Small intestine (tissue), 7 donors: ENCODE data around the gene IYD. TPM values are rescaled to one million over a fixed set of nuclear protein-coding genes. Genes with fewer than 3 reads are reported as not detected.

Experiments used
- DNase-seq, 2 donors: peaks; one replicate each; pipeline versions ENCODE4 v3.0.0 to v3.0.0-alpha.2; 2013
- FAIRE-seq: peaks from 2 replicates; lab custom pipeline; 2012; peaks lifted over from hg19 to GRCh38; lab: Jason Lieb, UNC
- H3K27ac ChIP-seq, 3 donors: one replicate each; pipeline ENCODE4 v1.5.1; 2013; ENCODE audit warnings: low read length in 2 of 3, mild to moderate bottlenecking in 2 of 3, control low read depth in 1 of 3, inconsistent platforms in 1 of 3, low read depth in 1 of 3, moderate library complexity in 1 of 3
- H3K27me3 ChIP-seq, 3 donors: one replicate each; pipeline ENCODE4 v1.6.1; 2013; ENCODE audit warnings: low read length in 3 of 3, inconsistent platforms in 1 of 3; ENCODE audit not compliant: control insufficient read depth in 3 of 3, insufficient read depth in 3 of 3
- H3K36me3 ChIP-seq, 3 donors: one replicate each; pipeline ENCODE4 v1.6.1; 2013; ENCODE audit warnings: low read length in 3 of 3, inconsistent platforms in 1 of 3, low read depth in 1 of 3, mild to moderate bottlenecking in 1 of 3, moderate library complexity in 1 of 3; ENCODE audit not compliant: control insufficient read depth in 3 of 3, insufficient read depth in 2 of 3
- H3K4me1 ChIP-seq, 3 donors: one replicate each; pipeline ENCODE4 v1.6.1; 2013; ENCODE audit warnings: low read length in 2 of 3, inconsistent platforms in 1 of 3, low read depth in 1 of 3, mild to moderate bottlenecking in 1 of 3, moderate library complexity in 1 of 3; ENCODE audit not compliant: control insufficient read depth in 3 of 3, insufficient read depth in 2 of 3
- H3K4me3 ChIP-seq, 3 donors: one replicate each; pipeline ENCODE4 v1.5.1; 2013; ENCODE audit warnings: low read length in 3 of 3, control low read depth in 1 of 3, inconsistent platforms in 1 of 3, low read depth in 1 of 3, mild to moderate bottlenecking in 1 of 3, moderate library complexity in 1 of 3
- H3K9me3 ChIP-seq, 2 donors: one replicate each; pipeline ENCODE4 v1.6.1; 2013; ENCODE audit warnings: low read depth in 1 of 2, low read length in 1 of 2; ENCODE audit not compliant: control insufficient read depth in 2 of 2, insufficient read depth in 1 of 2
- WGBS, 3 donors: extraction: QIAGEN DNeasy Blood & Tissue Kit; methylation state at CpG; one replicate each; pipeline ENCODE4 v1.1.7; 2013; 5-methylcytosine and 5-hydroxymethylcytosine counted together
- polyA plus RNA-seq, 4 donors: library from polyadenylated mRNA; stranded (reverse) in 3 of 4; unstranded in 1 of 4; fragments of 200-250 nt in 3 of 4; fragments of 120-200 nt in 1 of 4; gene quantifications; one replicate each; pipeline versions ENCODE4 v1.2.1 to v1.2.3, GENCODE V29; 2013
- donor health status: healthy with polysubstance abuse.
- donor health status: control.
- donor health status: control.
- donor health status: Bipolar disorder and iron deficiency.
- donor health status: healthy.

Gene IYD
- polyA plus RNA-seq, 4 donors: 5.3 to 17.1 (median 8.2) TPM

GRCh38 chr6:150392452-150393220 lies 23.8 kb downstream of the IYD start:
- Histone ChIP-seq H3K9me3 (no peaks in the 10 kb centered on the region), H3K27ac (no peak overlapping the region), H3K4me1 (no peaks in the 10 kb centered on the region), H3K27me3 (no peaks in the 10 kb centered on the region), H3K36me3 (peaks cover 0 to 7% (median 0%) of the 10 kb centered on the region in 3 donors), H3K4me3 (no peak overlapping the region)
- FAIRE-seq: no peak
- 86 to 89% (median 87%) methylated on average over 12 of the region's 12 CpGs for WGBS, 3 donors
- DNase-seq: no peak

DNA sequence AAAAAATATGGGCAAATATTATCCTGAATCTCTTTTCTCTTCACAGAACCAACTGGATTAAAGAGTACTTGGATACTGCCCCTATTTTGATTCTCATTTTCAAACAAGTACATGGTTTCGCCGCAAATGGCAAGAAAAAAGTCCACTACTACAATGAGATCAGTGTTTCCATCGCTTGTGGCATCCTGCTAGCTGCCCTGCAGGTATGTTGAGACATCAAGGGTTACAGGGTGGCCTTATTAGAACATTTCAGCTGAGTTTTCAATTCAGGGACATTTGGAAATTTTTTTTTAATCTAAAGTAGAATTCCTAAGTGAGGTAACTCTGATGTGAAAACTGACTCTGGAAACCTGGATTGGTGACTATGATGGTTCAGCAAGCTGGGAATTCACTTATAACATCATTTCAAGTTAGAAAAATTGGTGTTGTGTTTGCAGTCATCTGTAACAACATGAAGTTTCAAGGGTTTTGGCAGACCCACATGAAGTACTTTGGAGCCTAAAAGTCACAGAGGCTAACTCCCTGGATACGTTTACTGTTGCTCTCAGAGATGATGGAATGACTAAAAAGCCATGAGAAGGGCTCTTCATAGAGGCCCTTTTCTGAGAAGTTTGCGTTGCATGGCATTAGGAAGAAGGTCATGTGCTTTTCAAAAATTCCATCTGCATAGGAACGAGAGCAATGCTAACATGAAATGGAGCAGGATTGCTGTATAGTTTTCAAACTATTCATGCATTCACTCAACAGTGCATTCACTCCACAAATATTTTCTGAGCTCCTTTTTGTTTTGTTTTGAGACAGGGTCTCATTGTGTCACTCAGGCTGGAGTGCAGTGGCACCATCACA lies 25.5 kb downstream of the IYD start:
- H3K36me3 ChIP-seq: peaks cover 0 to 10% (median 0%) of the 10 kb centered on the region in 3 donors
- FAIRE-seq (no peak), DNase-seq (no peak)
- H3K4me1 ChIP-seq: no peaks in the 10 kb centered on the region
- no peak overlapping the region for H3K27ac ChIP-seq
- no peaks in the 10 kb centered on the region for H3K9me3 ChIP-seq
- 79 to 94% (median 94%) methylated on average over 6 of the region's 6 CpGs for WGBS, 3 donors
- no peak overlapping the region for H3K4me3 ChIP-seq
- H3K27me3 ChIP-seq: no peaks in the 10 kb centered on the region

GRCh38 chr6:150394899-150395295 lies 26.1 kb downstream of the IYD start:
- no peak overlapping the region for H3K4me3 ChIP-seq
- H3K36me3 ChIP-seq: peaks cover 0 to 10% (median 0%) of the 10 kb centered on the region in 3 donors
- H3K27ac ChIP-seq: no peak overlapping the region
- no peaks in the 10 kb centered on the region for H3K9me3 ChIP-seq
- H3K27me3 ChIP-seq: peaks cover 0 to 2% (median 0%) of the 10 kb centered on the region in 3 donors
- 72 to 81% (median 76%) methylated on average over 3 of the region's 3 CpGs for WGBS, 3 donors
- FAIRE-seq (no peak), DNase-seq (no peak)
- no peaks in the 10 kb centered on the region for H3K4me1 ChIP-seq

- Histone ChIP-seq H3K4me3 (no peak overlapping the region), H3K9me3 (no peaks in the 10 kb centered on the region), H3K27ac (no peak overlapping the region), H3K36me3 (peaks cover 0 to 9% (median 0%) of the 10 kb centered on the region in 3 donors), H3K27me3 (peaks cover 0 to 3% (median 0%) of the 10 kb centered on the region in 3 donors), H3K4me1 (no peaks in the 10 kb centered on the region)
- WGBS, 3 donors: 52 to 55% (median 53%) methylated on average over 12 of the region's 12 CpGs
- no peak for FAIRE-seq
- DNase-seq: peak; percentile 67 to 73
Observed at GRCh38 chr6:150395388-150396009, 26.7 kb downstream of the IYD start.

- Histone ChIP-seq H3K27ac (peak overlapping the region in 1 of 3 donors; percentile 27), H3K4me3 (no peak overlapping the region), H3K27me3 (peaks cover 0 to 6% (median 3%) of the 10 kb centered on the region in 3 donors), H3K4me1 (no peaks in the 10 kb centered on the region), H3K9me3 (peaks cover 0 to 3% of the 10 kb centered on the region in 2 donors), H3K36me3 (peaks cover 0 to 2% (median 0%) of the 10 kb centered on the region in 3 donors)
- 28 to 45% (median 32%) methylated on average over 5 of the region's 5 CpGs for WGBS, 3 donors
- DNase-seq: peak; percentile 14 to 32
- no peak for FAIRE-seq
Observed at GRCh38 chr6:150403458-150404246, 34.8 kb downstream of the IYD start.

DNA sequence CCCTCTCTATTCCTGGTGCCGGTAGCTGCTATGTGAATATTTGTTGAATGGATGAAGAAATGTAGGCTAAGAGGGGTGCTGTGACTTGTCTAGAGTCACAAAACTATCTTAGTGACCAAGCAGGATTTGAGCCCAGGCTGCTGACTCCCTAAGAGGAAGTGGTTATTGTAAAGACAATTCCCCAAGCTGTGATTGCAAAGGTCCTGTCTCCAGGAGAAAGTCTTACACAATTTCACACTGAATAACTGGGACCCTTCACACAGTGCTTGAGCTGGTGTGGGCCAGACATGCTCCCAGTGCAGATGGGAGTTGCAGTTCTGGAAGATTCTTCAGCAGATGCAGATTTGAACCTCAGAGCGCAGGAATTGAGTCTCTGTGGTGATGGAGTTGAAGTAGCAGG lies 38.1 kb downstream of the IYD start:
- Histone ChIP-seq H3K4me3 (no peak overlapping the region), H3K27me3 (peaks cover 0 to 6% (median 0%) of the 10 kb centered on the region in 3 donors), H3K9me3 (peaks cover 0 to 3% of the 10 kb centered on the region in 2 donors), H3K36me3 (no peaks in the 10 kb centered on the region), H3K4me1 (peaks cover 0 to 5% (median 4%) of the 10 kb centered on the region in 3 donors), H3K27ac (no peak overlapping the region)
- 40 to 44% (median 44%) methylated on average over 2 of the region's 2 CpGs for WGBS, 3 donors
- FAIRE-seq (no peak), DNase-seq (no peak)

DNA sequence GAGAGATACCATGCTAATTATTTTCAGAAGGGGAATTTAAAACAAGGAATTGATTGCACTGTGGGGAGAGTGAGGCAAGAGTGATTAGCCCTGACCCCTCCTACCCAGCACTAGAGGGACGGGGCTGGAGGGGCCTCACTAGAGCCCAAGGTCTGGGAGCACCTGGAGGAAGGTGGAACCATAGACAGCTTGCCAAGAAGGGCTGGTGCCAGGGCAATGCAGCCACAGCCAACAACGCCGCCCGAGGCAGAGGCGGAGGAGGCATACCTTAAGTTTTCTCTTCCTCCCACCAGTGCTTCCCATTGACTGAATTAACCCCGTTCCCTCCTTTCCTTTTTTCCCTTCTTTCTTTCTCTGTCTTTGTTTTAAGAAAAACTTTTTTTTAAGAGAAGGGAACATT lies 40.0 kb downstream of the IYD start:
- peaks cover 0 to 6% (median 0%) of the 10 kb centered on the region in 3 donors for H3K27me3 ChIP-seq
- H3K4me3 ChIP-seq: no peak overlapping the region
- no peak overlapping the region for H3K27ac ChIP-seq
- FAIRE-seq (no peak), DNase-seq (peak in 1 of 2 donors; percentile 30)
- H3K36me3 ChIP-seq: no peaks in the 10 kb centered on the region
- H3K9me3 ChIP-seq: peaks cover 0 to 3% of the 10 kb centered on the region in 2 donors
- H3K4me1 ChIP-seq: peaks cover 0 to 5% (median 4%) of the 10 kb centered on the region in 3 donors
- WGBS, 3 donors: 19 to 53% (median 20%) methylated on average over 6 of the region's 6 CpGs
